OCI-LY3 (cell line): ENCODE measurements around the gene KCNQ1.

Experiments used
- H2AFZ ChIP-seq: fragments of 200-600, 300-600 bp; shearing (Covaris generic); 2 replicates; pipeline ENCODE4 v1.6.0; 2014; ENCODE audit warnings: antibody characterized with exemption, low read depth, low read length
- H3K27ac ChIP-seq: fragments of 200-600, 300-600 bp; sonication (generic); 2 replicates; pipeline ENCODE4 v1.5.1; 2014; ENCODE audit warnings: mild to moderate bottlenecking, low read length, moderate library complexity, mixed read lengths
- H3K27me3 ChIP-seq: fragments of 200-600, 300-600 bp; sonication (generic); 2 replicates; pipeline ENCODE4 v1.6.1; 2014; ENCODE audit warnings: low read depth, low read length, mixed read lengths
- H3K36me3 ChIP-seq: fragments of 200-600, 300-600 bp; sonication (generic); replicated peaks from 2 replicates; pipeline ENCODE3; 2014; ENCODE audit warnings: low read depth, low read length, mixed read lengths
- H3K4me1 ChIP-seq: fragments of 300-600, 200-600 bp; sonication (generic); 2 replicates; pipeline ENCODE4 v1.6.1; 2014; ENCODE audit warnings: low read length, mixed read lengths
- H3K4me2 ChIP-seq: fragments of 200-600, 300-600 bp; sonication (generic); 2 replicates; pipeline ENCODE4 v1.6.1; 2014; ENCODE audit warnings: low read length, mixed read lengths
- H3K4me3 ChIP-seq: fragments of 300-600, 200-600 bp; sonication (generic); 2 replicates; pipeline ENCODE4 v1.5.1; 2014; ENCODE audit warnings: antibody characterized with exemption, mild to moderate bottlenecking, low read length, moderate library complexity
- H3K79me2 ChIP-seq: fragments of 300-600, 200-600 bp; shearing (Covaris generic); 2 replicates; pipeline ENCODE4 v1.6.1; 2014; ENCODE audit warnings: mild to moderate bottlenecking, low read length, mixed read lengths
- H3K9ac ChIP-seq: fragments of 300-600, 200-600 bp; shearing (Covaris generic); 2 replicates; pipeline ENCODE4 v1.6.0; 2014; ENCODE audit warnings: mild to moderate bottlenecking, low read length, moderate library complexity
- H3K9me3 ChIP-seq: fragments of 200-600, 300-600 bp; shearing (Covaris generic); 2 replicates; pipeline ENCODE4 v1.6.1; 2014; ENCODE audit warnings: low read length, mixed read lengths; ENCODE audit not compliant: insufficient read depth
- H4K20me1 ChIP-seq: fragments of 200-600, 300-600 bp; sonication (generic); 2 replicates; pipeline ENCODE4 v1.6.1; 2016; ENCODE audit warnings: low read length, mixed read lengths; ENCODE audit not compliant: insufficient read depth
- CTCF ChIP-seq: fragments of 200-600, 300-600 bp; sonication (generic); IDR thresholded peaks from 2 replicates; pipeline ENCODE4 v1.5.1; 2014; ENCODE audit warnings: antibody characterized with exemption, low read length, low read depth
- EZH2phosphoT487 ChIP-seq: fragments of 200-600 bp; shearing (Covaris generic); IDR thresholded peaks from 2 replicates; pipeline ENCODE4 v1.6.1; 2018; ENCODE audit warnings: antibody characterized with exemption, mixed run types, low read depth

KCNQ1 gene

GRCh38 chr11:2722955-2723354, 278.1 kb downstream of the KCNQ1 start:
- TF ChIP-seq EZH2phosphoT487 (no peak), CTCF (no peak)
- Histone ChIP-seq H3K9me3 (no peaks in the 10 kb centered on the region), H4K20me1 (no peaks in the 10 kb centered on the region)

GRCh38 chr11:2724104-2724503, 279.3 kb downstream of the KCNQ1 start:
- H3K4me1 ChIP-seq: no peaks in the 10 kb centered on the region
- no peaks in the 10 kb centered on the region for H4K20me1 ChIP-seq
- no peak overlapping the region for H3K9ac ChIP-seq
- no peaks in the 10 kb centered on the region for H3K9me3 ChIP-seq
- TF ChIP-seq CTCF (no peak), EZH2phosphoT487 (no peak)
- peaks cover 7% of the 10 kb centered on the region; the same call in 1 of the 2 replicates for H3K27me3 ChIP-seq
- no peak overlapping the region for H2AFZ ChIP-seq
- H3K27ac ChIP-seq: no peak overlapping the region
- H3K4me3 ChIP-seq: no peak overlapping the region
- no peak overlapping the region for H3K4me2 ChIP-seq
- no peaks in the 10 kb centered on the region for H3K79me2 ChIP-seq
- H3K36me3 ChIP-seq: no peaks in the 10 kb centered on the region

More at GRCh38 chr11:2722955-2723354, 278.1 kb downstream of the KCNQ1 start:
- Histone ChIP-seq H3K4me2 (no peak overlapping the region), H2AFZ (no peak overlapping the region), H3K36me3 (no peaks in the 10 kb centered on the region), H3K9ac (no peak overlapping the region), H3K4me1 (no peaks in the 10 kb centered on the region), H3K4me3 (no peak overlapping the region), H3K27ac (no peak overlapping the region), H3K79me2 (no peaks in the 10 kb centered on the region), H3K27me3 (peaks cover 7% of the 10 kb centered on the region; the same call in 1 of the 2 replicates)

DNA sequence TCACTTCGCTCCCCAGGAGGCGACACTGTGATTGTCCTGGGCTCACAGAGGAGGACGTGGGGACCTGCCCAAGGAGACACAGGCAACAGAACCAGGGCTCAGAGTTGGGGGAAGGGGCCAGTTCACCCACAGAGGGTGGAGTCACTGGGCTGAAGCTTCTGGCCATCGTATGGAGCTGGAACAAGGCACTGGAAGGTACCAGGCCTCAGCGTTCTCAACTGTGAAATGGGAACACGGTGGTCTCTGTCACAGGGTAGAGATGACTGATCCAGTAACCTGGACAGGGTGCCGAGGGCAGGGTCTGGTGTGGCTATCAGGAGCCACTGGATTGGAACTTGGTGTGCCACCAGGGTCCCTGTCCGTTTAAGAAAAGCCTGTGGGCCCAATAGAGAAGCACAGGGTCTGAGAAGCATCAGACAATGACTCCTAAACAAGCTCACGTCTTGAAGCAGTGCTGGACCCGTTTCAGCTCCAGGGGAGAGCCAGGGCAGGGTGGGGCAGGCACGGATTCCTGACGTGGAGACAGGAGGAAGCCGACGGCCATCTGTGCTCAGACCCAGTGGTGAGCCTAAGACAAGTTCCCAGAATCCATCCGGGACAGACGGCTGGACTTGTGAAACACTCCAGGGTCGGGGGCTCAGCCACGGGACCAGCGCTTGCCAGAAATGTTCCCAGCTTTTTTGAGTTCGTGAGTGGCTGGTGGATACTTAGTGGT, 280.0 kb downstream of the KCNQ1 start:
- no peaks in the 10 kb centered on the region for H3K36me3 ChIP-seq
- no peak overlapping the region for H3K9ac ChIP-seq
- no peaks in the 10 kb centered on the region for H3K4me1 ChIP-seq
- H3K79me2 ChIP-seq: no peaks in the 10 kb centered on the region
- H3K27ac ChIP-seq: no peak overlapping the region
- H3K9me3 ChIP-seq: no peaks in the 10 kb centered on the region
- no peak overlapping the region for H2AFZ ChIP-seq
- TF ChIP-seq CTCF (no peak), EZH2phosphoT487 (no peak)
- H3K27me3 ChIP-seq: peaks cover 7% of the 10 kb centered on the region; the same call in 1 of the 2 replicates
- H4K20me1 ChIP-seq: no peaks in the 10 kb centered on the region
- no peak overlapping the region for H3K4me2 ChIP-seq
- no peak overlapping the region for H3K4me3 ChIP-seq

GRCh38 chr11:2725368-2726300, 280.8 kb downstream of the KCNQ1 start:
- H3K4me2 ChIP-seq: no peak overlapping the region
- H3K9me3 ChIP-seq: no peaks in the 10 kb centered on the region
- no peaks in the 10 kb centered on the region for H3K36me3 ChIP-seq
- no peak overlapping the region for H3K4me3 ChIP-seq
- peaks cover 7% of the 10 kb centered on the region; the same call in 1 of the 2 replicates for H3K27me3 ChIP-seq
- TF ChIP-seq CTCF: no peak
- TF ChIP-seq EZH2phosphoT487: no peak
- H3K79me2 ChIP-seq: no peaks in the 10 kb centered on the region
- H4K20me1 ChIP-seq: no peaks in the 10 kb centered on the region
- no peak overlapping the region for H3K9ac ChIP-seq
- H3K27ac ChIP-seq: no peak overlapping the region
- H3K4me1 ChIP-seq: no peaks in the 10 kb centered on the region
- no peak overlapping the region for H2AFZ ChIP-seq
